DOHH2 (cell line): ENCODE measurements around the gene GMPPA.

ENCODE experiments used
- CTCF ChIP-seq: fragments of 200-600 bp; sonication (generic); IDR thresholded peaks from one replicate; pipeline ENCODE4 v1.5.1; 2014; ENCODE audit warnings: antibody characterized with exemption, mild to moderate bottlenecking, low read depth, low read length; ENCODE audit not compliant: poor library complexity, severe bottlenecking
- EZH2phosphoT487 ChIP-seq: fragments of 200-600 bp; sonication (generic); IDR thresholded peaks from 2 replicates; pipeline ENCODE4 v1.6.1; 2017; ENCODE audit warnings: borderline replicate concordance, mild to moderate bottlenecking, antibody characterized with exemption, low read length, moderate library complexity, mixed read lengths

GRCh38 chr2:219522111-219523030, 23.7 kb downstream of the GMPPA start:
- TF ChIP-seq CTCF (no peak), EZH2phosphoT487 (no peak)
